Activated CD4-positive, alpha-beta T cell treated with anti-CD3 and anti-CD28 coated beads, Interleukin-2, amount 50 U/mL, for 4 hours (primary cell): ENCODE results near the gene ANKRD42.

Experiments used
- DNase-seq, 2 experiments: peaks; one replicate each; pipeline ENCODE4 v3.0.0-alpha.2; 2020

Gene ANKRD42

DNA sequence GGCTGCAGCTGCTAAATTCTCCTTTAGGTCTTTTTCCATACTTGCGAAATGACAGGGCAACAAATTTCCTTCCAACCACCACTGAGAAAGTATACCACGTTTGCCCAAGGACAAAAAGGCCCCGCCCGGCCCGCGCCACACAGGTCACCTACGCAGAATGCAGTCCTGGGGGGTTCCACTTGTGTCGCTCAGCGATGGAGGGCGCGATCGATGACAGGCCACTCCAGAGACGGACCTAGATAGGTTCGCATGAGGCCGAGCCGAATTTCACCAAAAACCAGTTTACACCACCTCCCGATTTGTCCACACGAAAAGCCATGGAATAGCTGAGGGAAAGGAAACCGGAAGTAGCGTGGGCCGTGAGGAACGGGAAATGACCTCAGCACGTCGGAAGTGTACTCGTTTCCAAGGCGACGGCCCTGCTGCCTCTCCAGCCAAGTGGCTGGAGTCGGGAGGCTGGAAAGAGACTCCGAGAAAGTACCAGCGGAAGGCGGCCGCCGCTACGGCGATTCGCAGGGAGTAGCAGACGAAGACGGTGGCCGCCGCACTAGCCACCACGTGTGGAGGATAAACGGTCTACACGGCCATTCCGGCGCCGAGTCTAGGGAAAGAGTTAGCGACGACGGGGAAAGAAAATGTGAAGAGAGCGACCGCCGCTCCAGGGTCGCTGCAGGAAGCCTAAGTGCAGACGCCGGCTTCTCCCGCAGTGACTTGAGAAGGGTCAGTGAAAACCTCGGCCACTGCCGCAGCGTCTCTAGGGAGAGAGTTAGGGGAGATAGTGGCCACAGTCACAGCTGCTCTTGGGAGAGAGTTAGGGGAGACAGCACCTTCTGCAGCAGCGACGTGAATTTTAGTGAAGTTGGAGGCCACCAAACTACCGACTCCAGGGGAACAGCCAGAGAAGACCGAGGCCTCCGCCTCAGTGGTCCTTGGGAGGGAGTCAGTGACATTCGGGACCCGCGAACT, at the start of gene ANKRD42:
ANKRD42 (plus strand) TSS at position 398 of the 966 bp plus-strand sequence. CDS start 959 bp downstream, outside the sequence.
- DNase-seq = peak; percentile 74 to 76

DNA sequence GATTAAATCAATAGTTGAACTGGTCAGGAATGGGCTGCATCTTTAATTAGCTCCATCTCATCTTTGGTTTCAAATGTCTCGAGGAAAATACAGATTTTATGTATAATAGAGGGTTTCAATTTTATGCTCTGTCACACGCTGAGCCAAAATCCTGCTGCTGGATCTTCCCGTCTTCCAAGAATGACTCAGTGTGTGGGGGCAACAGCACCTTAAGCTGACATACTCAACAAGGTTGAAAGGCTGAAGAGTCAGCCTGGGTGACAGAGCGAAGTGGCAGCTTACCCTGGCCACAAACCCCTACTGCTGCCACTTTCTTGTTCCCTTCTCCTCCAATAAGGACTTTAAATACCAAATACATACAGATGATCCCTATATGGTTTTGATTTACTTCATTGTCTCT, 45.6 kb upstream of the ANKRD42 start:
- no peak for DNase-seq

DNA sequence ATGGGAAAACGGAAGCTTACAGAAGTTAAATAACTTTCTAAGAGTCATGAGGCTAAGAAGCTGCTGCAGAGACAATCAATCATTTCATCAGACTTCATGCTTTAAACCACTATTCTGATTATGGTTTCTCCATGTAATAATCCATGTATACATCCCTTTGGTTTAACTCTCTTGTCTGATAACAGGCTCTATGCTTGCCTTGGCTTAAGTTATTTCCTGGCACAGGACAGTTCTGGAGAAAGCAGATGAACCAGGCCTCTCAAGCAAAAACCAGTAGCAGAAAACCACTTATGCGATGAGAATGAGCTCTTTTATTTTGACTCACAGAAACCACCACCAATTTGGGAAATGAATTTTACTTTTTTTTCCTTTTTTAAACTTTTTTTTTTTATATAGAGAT, 43.1 kb upstream of the ANKRD42 start:
- DNase-seq = no peak

- no peak for DNase-seq
These were observed 42.1 kb upstream of the ANKRD42 start for GRCh38 chr11:83151274-83151977.

DNA sequence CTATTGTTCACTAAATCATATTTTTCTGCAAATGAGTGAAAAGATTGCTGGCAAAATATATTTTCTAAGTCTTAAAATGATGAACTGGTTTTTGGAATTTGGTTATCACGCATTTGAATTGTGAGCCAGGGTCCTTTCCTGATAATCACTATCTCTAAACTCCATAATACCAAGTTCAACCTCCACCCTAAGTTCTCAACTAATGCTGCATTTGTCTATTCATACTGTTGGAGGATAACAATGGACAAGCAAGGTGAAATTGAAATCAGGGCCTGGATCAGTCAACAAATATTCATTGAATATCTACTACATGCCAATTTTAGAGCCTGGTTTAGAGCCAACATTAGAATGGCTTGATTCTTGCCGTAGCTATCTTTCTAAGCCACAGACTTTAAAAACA, 41.2 kb upstream of the ANKRD42 start:
- DNase-seq = no peak

- DNase-seq = no peak
These were observed 39.7 kb upstream of the ANKRD42 start for GRCh38 chr11:83153764-83154163.

DNA sequence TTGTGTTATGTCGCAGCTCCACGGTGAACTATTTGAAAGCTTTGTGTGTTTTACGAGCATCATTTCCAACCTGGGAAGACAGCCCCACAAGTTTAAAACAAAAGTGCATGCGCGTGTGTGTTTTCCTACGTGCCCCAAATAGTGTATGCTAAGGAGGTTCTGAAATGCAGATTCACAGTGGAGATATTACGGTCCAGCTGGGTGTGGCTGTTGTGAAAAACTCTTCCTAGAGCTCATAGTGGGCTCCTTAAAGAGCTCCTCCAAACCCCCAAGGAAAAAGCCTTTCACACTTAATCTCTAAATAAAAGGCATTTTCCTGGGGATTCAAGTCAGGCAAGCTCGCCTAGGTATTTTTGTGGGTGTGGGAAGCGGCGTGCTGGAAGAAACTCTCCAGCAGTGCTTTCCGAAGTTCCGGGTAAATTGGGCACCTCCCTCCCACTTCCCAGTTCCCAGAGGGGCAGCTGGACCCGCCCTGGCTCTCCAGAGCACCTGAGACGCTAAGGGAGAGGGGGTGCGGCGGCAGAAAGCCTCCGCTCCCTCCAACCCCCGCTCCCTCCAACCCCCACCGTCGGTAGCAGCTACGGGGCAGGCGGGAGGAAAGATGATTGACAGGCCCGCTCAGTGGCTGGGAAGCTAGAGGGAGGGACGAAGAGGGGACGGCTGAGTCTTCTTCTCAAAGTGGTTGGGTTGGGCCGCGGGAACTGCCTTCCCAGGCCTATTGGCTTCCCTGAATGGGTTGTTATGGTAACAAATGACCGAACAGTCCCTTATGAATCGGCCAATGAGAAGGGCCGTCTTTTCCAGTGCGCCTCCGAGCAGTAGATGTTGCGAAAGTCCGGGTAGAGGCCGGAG, 37.1 kb upstream of the ANKRD42 start:
- peak; percentile 97 for DNase-seq

GRCh38 chr11:83156996-83157593, 36.4 kb upstream of the ANKRD42 start, which contains the start of gene PCF11:
PCF11 (plus strand) TSS chr11:83157131; CDS start chr11:83157440, 309 bp downstream.
- no peak for DNase-seq

DNA sequence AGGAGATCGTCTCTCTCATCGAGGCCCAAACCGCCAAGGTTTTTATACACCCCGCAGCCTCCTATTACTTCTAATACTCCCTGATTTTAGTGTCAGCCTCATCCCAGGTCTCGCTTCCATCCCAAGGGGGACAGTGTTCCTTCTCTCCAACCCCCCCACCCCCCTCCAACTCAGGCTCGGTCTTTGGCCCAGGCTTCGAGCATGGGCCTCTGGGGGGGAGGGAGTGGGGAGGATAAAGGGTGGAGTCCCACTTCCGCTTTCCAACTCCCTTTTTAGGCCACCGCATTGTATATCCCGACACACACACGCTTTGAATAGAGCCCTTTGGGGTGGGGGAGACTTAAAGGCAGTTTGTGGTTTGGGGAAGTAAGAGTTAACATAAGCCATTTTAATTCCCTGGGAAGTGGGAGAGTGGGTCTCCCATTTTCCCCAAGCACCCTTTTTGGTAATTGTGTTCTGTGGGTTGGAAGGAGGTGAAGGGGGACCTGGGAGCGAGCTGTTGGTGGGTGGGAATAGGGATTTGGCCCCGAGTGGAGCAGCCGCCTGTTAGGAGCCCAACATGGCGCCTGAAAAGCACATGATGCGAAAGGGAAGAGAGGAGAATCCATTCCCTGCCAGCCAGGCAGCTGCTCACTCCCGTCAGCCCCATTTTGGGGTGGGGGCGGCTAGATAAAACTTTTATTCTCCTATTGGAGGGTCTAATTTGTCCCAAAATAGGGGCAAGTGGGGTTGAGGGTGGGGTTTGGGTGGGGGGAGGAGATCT, 35.7 kb upstream of the ANKRD42 start:
- peak; percentile 23 to 31 for DNase-seq

- DNase-seq = no peak
These were observed 35.1 kb upstream of the ANKRD42 start for GRCh38 chr11:83158357-83158786.

DNA sequence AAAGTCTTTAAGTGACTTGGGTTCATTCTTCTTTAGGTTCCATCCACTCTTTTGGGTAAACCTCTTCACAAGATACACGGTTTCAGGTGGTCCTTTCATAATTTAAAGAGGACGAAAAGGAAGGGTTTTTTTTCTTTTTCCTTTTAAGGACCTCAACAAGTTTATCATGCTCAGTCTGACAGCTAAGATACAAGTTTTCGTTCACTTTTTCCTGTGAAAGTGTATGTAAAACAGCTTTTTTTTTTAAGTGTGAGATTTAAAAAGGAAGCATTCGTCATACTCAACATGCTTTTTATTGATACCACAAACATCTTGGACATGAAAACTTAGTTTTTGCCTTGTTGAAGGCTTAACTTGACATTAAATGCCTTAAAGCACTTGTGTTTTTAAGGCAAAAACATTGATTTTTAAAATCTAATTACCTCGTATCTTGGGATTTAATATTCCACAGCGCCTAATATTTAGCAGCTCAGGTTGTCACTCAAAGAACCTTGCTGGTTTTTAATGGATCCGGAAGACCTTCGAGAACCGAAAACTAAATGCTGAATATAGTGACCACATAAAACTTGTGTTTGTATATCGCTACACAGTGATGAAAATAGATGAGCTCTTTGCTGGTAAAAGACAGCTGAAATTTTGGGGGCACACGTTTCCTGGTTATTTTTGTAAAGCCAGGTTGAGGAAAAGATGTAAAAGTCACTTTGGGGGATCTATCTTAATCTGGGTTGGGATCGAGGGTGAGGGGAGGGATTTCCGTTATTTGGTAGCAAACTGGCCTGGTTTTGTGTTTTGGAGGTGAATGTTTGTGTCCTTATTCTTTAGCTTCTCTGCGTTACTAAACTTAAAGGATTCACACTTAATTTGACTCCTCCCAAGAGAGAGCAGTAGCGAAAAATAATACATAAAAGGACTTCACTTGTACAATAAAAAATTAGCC, 34.3 kb upstream of the ANKRD42 start:
- DNase-seq = no peak

- DNase-seq = no peak
These were observed 33.3 kb upstream of the ANKRD42 start for GRCh38 chr11:83159902-83160865.

GRCh38 chr11:83161610-83162199, 31.8 kb upstream of the ANKRD42 start:
- no peak for DNase-seq

DNA sequence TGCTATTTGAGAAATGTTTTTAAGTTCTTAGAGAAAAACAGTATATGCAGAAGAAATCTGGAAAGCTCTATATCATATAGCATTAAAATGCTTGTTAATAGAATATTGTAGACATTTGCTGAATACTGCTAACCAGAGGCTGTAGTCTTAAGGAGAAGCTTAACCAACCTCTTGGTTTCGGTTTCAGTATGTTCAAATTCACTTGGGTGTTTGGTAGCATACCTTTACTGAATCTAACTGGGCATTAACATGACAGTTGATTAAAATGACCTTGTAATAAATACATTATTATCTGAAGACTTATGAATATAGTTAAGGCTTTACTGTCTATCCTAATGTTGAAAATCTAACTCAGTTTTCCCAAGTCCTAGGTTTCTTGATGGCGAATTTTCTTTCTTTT, 31.1 kb upstream of the ANKRD42 start:
- DNase-seq = no peak

DNA sequence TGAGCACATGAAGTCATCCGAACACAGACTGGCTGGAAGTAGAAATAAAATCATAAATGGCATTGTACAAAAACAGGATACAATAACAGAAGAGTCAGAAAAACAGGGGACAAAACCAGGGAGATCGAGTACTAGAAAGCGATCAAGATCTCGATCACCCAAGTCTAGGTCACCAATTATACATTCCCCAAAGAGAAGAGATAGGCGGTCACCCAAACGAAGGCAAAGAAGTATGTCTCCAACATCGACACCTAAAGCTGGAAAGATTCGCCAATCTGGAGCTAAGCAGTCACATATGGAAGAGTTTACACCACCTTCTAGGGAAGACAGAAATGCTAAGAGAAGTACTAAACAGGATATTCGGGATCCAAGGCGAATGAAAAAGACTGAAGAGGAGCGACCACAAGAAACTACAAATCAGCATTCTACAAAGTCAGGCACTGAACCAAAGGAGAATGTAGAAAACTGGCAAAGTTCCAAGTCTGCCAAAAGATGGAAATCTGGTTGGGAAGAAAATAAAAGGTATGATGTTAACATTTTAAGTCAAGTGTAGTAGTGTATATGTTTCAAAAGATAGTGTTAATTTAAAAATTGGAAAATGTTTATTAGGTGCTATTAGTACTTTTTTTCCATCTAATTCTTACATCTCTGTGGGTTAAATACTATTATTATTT, 27.2 kb upstream of the ANKRD42 start:
- DNase-seq = no peak

- no peak for DNase-seq
These were observed 24.8 kb upstream of the ANKRD42 start for GRCh38 chr11:83168756-83169155.

GRCh38 chr11:83170865-83171264, 22.6 kb upstream of the ANKRD42 start:
- no peak for DNase-seq

DNA sequence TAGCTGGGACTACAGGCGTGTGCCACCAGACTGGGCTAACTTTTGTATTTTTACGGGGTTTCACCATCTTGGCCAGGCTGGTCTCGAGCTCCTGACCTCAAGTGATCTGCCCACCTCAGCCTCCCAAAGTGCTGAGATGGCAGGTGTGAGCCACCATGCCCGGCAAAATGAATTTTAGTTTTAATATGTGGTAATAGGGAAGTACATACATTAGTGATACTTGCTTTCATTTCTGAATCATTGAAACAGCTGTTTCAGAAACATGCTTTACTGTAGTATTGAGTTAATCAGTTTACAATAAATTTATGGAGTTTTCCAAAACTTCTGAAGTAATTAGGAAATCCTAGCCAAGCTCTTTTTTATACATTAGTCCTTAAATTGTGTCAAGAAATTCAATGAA, 21.0 kb upstream of the ANKRD42 start:
- DNase-seq = no peak
